LoVo (cell line): Measurements from ENCODE around the gene ZBTB40.

Source experiments
- DNase-seq: peaks from one replicate; pipeline ENCODE4 v3.0.0-alpha.2; 2016; ENCODE audit warnings: low spot score

Gene ZBTB40

GRCh38 chr1:22533244-22533895, 81.7 kb downstream of the ZBTB40 start:
- DNase-seq = no peak

GRCh38 chr1:22534951-22535350, 83.3 kb downstream of the ZBTB40 start:
- DNase-seq = no peak

DNA sequence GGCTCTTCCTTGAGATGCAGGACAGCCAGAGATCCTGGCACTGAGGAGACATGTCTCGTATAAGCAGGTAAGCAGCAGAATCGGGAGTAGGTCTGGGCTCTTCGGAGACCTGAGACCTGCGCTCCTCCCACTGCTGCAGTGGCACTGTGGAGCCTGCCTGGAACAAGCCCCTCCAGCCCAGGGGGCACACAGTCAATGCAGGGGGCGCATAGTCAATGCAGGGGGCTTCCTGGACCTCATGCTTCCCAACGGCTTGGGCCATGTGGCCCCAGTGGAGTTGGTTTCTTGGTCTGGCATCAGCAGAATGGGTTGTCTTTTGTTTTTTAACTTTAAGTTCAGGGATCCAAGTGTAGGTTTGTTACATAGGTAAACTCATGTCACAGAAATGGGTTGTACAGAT, 83.7 kb downstream of the ZBTB40 start:
- DNase-seq = no peak

GRCh38 chr1:22536506-22536905, 84.9 kb downstream of the ZBTB40 start:
- DNase-seq = no peak

DNA sequence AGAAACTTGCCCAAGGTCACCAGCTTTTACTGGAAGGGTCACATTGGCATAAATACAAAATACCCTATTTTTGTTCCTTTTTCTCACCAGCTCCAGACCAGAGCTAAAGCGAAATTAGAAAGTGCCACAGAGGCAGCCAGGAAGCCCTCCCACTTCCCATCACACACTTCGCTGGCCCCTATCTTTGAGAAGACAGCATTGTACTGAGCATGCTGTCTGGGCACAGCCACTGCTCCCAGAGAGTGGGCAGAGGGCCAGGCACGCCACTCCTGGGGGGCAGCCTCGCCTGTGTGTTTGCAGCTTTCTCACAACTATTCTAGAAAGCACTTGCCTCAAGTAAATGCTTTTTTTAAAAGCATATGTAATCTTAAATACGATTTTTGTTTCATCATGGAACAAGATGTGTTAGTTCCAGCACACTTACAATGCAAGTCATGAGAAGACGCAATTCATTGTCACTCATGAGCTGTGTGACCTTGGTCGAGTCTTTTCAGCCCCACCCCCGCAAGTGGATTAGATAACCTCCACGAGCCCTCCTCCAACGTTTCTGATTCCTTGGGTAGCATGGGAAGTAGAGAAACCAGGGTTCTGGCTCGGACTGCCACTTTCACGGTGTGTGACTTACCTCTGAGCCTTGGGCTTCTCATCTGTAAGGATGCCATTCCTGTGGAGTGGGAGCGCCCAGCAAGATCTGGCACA, 85.9 kb downstream of the ZBTB40 start:
- no peak for DNase-seq

DNA sequence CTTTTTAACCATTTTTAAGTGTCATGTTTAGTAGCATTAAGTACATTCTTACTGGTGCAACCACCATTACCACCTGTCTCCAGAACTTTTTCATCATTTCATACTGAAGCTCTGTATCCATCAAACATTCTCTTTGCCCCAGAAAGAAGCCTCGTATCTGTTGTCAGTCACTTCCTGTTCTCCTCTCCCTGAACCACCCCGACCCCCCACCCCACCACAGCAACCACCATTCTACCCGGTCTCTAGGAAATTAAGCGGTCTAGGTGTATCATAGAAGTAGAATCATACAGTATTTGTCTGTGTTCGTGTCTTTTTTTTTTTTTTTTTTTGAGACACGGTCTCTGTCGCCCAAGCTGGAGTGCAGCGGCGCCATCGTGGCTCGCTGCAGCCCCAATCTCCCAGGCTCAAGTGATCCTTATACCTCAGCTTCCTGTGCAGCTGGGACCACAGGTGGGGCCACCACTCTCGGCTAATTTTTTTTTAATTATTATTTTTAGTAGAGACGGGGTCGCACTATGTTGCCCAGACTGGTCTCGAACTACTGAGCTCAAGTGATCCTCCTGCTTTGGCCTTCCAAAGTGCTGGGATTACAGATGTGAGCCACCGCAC, 88.0 kb downstream of the ZBTB40 start:
- no peak for DNase-seq

DNA sequence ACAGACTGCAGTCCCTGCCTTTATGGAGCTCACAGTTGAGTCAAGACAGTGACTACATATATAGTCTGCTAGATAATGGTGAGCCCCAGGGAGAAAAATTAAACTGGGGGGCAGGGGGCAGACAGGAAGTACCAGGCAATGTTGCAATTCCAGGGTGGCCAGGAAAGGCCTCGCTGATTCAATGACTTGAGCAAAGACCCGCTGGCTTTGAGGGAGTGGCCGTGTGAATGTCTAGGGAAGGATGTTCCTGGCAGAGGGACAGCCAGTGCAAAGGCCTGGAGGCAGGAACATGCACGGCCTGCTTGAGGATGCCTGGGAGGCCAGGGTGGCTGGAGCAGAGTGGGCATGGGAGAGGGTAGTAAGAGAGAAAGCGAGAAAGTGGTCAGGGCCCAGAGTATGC, 88.7 kb downstream of the ZBTB40 start:
- no peak for DNase-seq

- no peak for DNase-seq
Observed at GRCh38 chr1:22542886-22543285, 91.2 kb downstream of the ZBTB40 start.

- no peak for DNase-seq
Observed at GRCh38 chr1:22543679-22544078, 92.0 kb downstream of the ZBTB40 start.

- no peak for DNase-seq
Observed at GRCh38 chr1:22544606-22545005, 93.0 kb downstream of the ZBTB40 start.

DNA sequence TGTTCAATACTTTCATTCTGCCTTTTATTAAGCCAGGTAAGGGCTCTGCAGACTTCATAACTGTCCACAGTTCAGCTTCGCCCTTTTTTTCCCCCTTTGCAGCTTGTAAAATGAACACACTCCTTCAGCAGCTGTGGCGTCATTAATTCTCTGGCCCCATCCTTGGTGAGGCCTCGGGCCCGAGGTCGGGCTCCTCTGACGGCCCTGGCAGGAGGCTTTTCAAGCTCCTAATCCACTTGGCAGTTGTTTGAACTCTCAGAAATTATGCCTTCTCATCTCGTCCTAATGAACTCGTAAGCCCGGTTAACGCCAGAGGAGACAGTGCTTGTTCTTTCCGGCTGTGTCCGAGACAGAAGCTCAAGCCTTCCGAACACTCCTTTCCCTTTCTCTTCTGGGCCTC, 93.5 kb downstream of the ZBTB40 start:
- DNase-seq = no peak

- DNase-seq = no peak
Observed at GRCh38 chr1:22547186-22547817, 95.7 kb downstream of the ZBTB40 start.

DNA sequence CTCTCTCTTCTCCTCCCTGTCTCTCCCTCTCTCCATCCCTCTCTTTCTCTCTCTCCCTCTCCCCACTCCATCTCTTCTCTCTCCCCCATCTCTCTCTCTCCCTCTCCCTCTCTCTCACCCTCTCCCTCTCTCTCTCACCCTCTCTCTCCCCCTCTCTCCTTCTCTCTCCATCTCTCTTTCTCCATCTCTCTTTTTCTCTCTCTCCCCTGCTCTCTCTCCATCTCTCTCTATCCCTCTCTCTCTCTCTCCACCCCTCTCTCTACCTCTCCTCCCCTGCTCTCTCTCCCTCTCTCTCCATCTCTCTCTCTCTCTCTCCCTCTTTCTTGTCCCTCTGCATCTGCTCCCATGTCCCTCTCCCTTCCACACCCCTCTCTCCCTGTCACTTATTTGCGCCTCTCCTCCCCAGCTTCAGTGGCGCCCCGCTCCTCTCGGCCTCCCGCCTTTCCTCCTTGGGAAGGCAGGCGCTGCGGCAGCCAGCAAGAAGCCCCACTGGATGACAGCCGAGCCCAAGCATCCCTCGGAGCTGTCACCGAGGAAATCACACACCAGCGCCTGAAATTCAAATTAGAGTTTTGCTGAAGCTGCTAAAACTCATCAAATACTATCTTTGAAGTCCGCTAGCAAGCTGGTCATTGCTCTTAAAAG, 96.3 kb downstream of the ZBTB40 start:
- no peak for DNase-seq

DNA sequence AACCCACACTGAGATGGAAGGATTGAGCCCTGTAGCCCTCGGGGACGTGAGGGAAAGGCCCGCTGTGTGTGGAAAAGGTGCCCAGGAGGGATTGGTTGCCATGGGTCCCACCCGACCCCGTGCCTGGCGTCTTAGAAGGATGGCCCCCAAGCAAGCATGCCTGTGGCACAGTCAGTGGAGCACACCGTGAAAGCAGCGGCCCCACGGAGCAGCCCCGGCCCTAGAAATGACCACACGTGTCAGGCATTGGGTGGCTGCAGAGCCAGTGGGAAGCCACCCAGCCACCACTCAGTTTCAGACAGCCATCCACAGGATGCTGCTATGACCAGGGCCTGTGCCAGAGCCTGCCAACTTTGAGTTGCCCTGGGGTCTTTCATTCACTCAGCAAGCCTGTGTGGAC, 98.4 kb downstream of the ZBTB40 start:
- DNase-seq = no peak

DNA sequence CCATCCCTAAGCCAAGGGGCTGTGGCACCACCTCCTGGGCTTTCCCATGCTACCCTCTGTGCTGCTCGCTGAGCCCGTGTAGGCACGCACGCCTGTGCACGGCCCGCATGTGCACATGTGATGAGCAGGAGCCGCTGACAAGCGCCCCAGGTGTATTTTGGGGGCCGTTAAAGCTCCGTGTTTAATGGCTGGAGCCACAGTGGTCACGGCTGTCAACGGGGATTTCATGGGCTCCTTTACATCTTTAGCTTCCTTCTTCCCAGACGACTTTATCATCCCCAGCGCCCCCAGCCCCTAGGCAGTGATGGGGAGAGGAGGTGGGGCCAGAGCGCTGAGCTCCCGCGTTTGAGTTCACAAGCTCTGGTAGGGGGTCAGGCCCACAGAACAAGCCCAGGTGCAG, 99.9 kb downstream of the ZBTB40 start:
- DNase-seq = no peak

GRCh38 chr1:22552021-22552420, 100.4 kb downstream of the ZBTB40 start:
- no peak for DNase-seq

GRCh38 chr1:22553104-22553880, 101.6 kb downstream of the ZBTB40 start:
- DNase-seq = no peak

DNA sequence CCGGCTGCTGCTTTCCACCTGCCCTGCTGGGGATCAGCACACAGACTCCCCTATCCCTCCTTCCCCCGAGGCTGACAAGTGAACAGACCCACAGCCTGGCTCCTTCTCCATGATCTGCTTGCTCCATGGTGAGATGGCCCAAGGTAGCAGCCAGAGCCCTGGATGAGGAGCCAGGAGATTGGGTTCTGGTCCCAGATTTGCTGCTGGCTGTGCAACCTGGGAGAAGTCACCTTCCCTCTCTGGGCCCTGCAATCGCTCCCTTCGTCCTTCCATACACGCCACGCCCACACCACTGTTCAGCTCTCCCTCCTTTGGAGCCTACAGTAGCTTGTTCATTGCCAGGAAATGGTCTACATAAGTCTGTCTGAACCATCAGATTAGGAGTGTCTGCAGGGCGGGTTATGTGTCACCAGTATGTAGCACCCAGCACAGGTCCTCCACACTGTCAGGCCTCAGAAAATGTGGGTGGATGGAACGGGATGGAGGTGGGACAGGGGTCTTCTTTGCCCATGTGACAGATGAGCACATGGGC, 102.4 kb downstream of the ZBTB40 start:
- no peak for DNase-seq

DNA sequence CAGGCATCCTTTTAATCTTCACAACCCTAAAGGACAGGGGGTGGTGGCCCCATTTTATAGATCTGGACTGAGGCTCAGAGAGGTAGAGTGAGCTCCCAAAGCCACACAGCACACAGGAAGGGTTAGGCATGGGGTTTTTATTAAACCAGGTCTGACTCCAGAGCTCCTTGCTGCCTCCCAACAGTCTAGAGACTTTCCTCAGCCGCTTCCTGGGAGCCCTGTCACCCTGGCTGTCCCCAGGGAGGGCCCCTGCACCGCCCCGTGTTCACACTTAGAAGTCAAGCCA, 103.7 kb downstream of the ZBTB40 start:
- DNase-seq = no peak

- DNase-seq = no peak
Observed at GRCh38 chr1:22556391-22557104, 104.9 kb downstream of the ZBTB40 start.

DNA sequence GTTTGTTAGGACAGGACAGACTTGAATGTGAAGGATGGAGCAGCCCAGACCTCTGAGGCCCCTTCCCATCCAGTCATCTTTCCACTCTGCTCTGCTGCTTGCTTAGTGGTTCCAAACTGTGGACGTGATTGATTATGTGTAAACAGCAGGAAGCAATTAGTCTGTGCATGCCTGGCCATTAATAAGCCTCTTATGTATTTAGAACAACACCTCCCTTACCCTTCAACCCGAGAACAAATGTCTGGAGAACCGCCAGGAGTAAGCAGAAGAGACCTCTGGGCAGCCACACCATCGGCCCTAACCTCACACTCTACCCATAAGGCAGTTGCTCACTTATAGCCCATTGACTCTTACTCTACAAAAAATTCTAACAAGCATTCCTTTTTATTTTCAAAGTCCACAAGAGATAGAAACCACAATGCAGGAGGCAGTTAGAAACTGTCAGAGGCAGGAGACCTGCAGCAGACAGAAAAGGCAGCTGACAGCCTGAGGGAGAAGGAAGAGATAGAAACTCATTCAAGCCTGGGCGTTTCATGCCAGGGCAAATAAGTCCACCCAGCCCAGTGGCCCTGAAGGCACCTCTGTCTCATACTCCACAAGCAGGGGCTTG, 105.8 kb downstream of the ZBTB40 start:
- no peak for DNase-seq
